ENCODE results near the gene RAB40B. TPM values are rescaled to one million over a fixed set of nuclear protein-coding genes. Genes with fewer than 3 reads are reported as not detected.
A peak's percentile ranks its signal among the peaks of the same experiment; 100 is the strongest.

RAB40B gene
- total RNA-seq, 1 experiment from 2014 or later: 11.2 TPM

DNA sequence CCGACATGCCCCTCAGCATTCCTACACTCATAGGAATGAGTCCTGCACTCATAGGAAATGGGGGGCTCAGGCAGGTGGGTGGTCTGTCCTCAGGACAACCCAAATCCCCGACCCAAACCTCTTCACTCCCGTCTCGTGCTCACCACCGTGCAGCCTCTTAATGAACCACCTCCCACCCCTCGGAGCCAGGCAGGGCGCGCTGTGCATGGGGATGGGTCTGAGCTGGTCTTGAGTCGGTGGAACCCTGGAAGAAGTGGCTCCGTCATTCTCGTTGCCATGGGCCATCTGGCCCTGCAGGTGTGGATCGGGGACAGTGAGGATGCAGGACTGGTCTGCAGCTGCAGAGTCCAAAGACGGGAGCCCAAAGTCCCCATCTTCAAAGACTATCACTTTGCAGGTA is 6.4 kb upstream of the RAB40B start:
- Histone ChIP-seq H3K27me3 (replicated peaks) (0 out of 2 replicates have a peak, but pooled peaks cover 3% of the 10 kb centered on the region), H3K36me3 (no peaks in the 10 kb centered on the region), H3K4me1 (replicated peaks) (no peaks in the 10 kb centered on the region; the same call in 1 of the 2 replicates), H3K4me3 (no peak overlapping the region), H3K27ac (no peak overlapping the region), H3K9me3 (replicated peaks) (no peaks in the 10 kb centered on the region)
- no peak for DNase-seq (ENCODE audit: low read depth in 1 of 2, low spot score in 2 of 2)

DNA sequence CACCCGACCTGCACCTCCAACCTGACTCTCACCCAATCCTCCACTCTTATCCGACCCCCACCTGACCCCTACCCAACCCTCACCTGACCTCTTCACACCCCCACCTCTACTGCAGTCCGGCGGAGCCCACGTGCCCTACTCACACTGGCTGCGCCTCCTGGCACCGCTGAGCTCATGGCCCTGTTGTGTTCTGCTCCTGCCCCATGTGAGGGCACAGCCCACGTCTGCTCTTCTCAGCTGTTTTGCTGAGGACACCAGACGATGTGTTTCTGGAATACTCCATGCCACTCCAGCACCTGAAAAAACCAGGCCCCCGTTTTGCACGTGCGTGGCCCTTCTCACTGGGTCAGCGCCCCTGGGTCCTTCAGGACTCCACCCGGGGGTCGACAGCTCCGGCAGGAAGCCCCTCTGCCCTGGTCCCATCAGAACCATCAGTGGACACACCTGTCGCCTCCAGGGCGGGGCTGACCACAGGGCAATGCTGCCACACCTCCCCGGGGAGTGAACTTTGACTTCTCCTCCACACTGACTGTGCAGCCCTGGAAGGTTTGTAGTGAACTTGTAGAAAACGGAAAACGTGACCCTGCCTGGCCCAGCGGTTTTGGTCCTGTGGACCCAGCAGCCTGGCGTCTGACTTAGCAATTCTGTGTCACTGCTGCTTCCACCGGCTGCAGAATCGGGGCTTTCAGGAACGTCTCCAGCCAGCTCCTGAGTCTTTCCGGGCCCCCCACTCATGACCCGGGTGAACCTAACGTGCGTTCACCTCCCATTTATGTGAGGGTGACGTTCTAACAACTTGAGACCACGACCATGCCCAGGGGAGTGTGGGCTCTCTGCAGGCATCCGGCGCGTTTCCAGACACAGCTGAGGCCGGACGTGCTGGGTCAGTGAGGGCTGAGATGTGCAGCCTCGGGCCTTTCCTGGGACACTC is 5.7 kb upstream of the RAB40B start:
- 0 out of 2 replicates have a peak, but pooled peaks cover 3% of the 10 kb centered on the region for H3K27me3 ChIP-seq (replicated peaks)
- peaks cover under 1% of the 10 kb centered on the region for H3K4me1 ChIP-seq (replicated peaks)
- no peaks in the 10 kb centered on the region for H3K36me3 ChIP-seq
- no peak for DNase-seq (ENCODE audit: low read depth in 1 of 2, low spot score in 2 of 2)
- no peaks in the 10 kb centered on the region for H3K9me3 ChIP-seq (replicated peaks)
- no peak overlapping the region for H3K27ac ChIP-seq
- no peak overlapping the region for H3K4me3 ChIP-seq

DNA sequence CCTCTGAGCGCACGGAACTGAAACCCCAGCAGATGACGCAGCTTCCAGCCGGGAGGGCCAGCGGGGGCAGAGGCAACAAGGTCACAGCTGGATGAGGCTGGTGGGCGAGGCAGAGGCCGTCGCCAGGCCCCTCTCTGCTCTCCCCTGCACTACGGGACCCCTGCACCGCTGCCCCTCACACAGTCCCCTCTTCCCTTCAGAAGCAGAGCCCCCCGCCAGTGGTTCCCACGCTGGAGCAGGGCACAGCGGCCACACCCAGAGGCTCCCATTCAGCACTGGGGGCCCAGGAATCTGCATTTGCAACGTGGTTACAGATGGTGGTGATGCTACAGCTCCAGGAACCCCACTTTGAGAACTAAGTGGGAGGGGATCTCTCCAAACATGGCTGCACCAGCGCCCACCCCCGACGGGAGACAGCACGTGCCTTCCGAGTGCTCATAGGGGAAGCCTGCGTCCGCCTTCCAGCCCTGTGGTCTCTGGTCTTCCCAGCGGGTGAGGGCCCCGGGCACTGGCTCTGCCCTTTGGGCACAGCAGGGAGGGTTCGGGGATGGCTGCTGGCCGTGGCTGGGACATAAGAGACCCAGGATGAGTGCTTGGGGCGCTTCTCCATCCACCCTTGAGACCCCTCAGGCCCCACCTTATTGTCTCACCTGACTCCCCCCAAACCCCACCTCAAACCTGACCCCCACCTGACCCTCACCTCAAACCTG is 4.7 kb upstream of the RAB40B start:
- Histone ChIP-seq H3K4me3 (no peak overlapping the region), H3K4me1 (replicated peaks) (peaks cover 4% of the 10 kb centered on the region), H3K9me3 (replicated peaks) (peaks cover 3% of the 10 kb centered on the region; the same call in 1 of the 2 replicates), H3K27ac (no peak overlapping the region), H3K36me3 (no peaks in the 10 kb centered on the region), H3K27me3 (replicated peaks) (0 out of 2 replicates have a peak, but pooled peaks cover 3% of the 10 kb centered on the region)
- no peak for DNase-seq (ENCODE audit: low read depth in 1 of 2, low spot score in 2 of 2)

DNA sequence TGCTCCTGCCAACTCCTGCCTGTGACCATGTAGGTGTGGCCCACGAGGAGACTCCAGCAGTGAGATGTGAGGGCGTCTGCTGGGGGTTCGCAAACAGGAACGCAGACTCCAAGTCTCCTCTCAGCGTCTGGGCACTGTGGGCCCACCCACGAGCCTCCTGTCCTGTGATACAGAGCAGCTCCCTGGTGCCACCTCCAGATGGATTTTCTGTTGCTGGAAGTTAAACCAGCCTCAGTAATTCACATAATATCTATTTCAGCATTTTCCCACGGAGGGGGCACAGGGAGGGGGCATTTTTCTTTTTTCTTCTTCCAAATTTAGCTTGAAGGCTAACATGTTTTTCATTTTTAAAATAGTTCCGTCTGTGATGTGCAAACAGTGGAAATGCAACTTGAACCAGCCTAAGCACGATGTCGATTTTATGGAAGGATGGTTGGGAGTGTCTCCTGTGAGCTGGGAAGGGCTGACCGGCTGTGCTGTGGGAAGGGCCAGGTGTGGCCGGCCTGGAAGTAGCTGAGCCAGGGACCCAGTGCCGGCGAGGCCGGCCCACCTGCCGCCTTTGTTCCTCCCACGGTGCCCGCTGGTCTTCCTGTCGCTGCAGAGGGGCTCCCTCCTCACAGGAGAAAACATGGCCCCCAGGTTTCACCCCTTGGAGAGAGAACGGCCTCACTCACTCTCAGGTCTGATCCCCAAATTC is 3.9 kb upstream of the RAB40B start:
- Histone ChIP-seq H3K36me3 (no peaks in the 10 kb centered on the region), H3K27ac (no peak overlapping the region), H3K27me3 (replicated peaks) (peaks cover 9% of the 10 kb centered on the region), H3K9me3 (replicated peaks) (peaks cover 6% of the 10 kb centered on the region; the same call in 1 of the 2 replicates), H3K4me3 (no peak overlapping the region), H3K4me1 (replicated peaks) (peaks cover 11% of the 10 kb centered on the region)
- DNase-seq (ENCODE audit: low read depth in 1 of 2, low spot score in 2 of 2): no peak

DNA sequence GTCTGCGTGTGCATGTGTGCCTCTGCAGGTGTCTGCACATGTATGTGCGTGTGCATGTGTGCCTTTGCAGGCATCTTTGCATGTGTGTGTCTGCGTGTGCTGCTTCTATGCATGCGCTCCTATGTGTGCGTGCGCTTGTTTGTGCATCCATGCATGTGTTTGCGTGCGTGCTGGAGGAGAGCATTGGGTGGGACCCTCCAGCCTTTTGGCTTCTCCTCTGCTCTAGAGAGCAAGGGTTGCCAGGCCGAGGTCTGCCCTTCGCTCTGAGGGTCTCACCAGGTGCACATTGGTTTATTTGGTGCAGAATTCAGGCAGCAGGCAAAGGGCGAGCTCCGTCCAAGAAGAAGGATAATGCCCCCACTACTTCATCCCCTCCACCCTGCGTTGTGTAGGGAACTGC is 1.1 kb upstream of the RAB40B start:
- Histone ChIP-seq H3K4me1 (replicated peaks) (peaks cover 14% of the 10 kb centered on the region), H3K36me3 (0 out of 2 replicates have a peak, but pooled peaks cover 2% of the 10 kb centered on the region), H3K27me3 (replicated peaks) (peaks cover 13% of the 10 kb centered on the region), H3K4me3 (no peak overlapping the region), H3K27ac (no peak overlapping the region), H3K9me3 (replicated peaks) (peaks cover 16% of the 10 kb centered on the region)
- no peak for DNase-seq (ENCODE audit: low read depth in 1 of 2, low spot score in 2 of 2)

DNA sequence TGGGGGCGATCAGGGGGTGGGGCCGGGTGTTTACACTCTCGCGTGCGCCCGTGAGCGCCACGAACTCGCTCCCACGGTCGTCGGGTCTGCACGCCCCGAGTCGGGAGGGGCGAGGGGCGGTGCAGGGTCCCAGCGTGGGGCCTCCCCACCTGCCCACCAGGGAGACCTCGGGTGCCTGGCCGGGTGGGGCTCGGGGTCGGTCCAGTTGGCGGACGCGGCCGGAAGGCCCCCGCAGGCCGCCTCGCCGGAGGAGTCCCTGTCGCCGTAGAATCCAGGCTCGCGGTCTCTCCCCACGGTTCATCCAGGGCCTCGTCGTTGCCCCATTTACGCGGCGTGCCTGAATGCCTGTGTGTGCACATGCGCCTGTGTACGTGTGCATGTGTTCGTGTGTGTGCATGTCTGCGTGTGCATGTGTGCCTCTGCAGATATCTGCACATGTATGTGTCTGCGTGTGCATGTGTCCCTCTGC is 510 bp upstream of the RAB40B start:
- peaks cover 9% of the 10 kb centered on the region for H3K27me3 ChIP-seq (replicated peaks)
- H3K27ac ChIP-seq: no peak overlapping the region
- 0 out of 2 replicates have a peak, but pooled peaks cover 2% of the 10 kb centered on the region for H3K36me3 ChIP-seq
- H3K4me1 ChIP-seq (replicated peaks): peaks cover 14% of the 10 kb centered on the region
- peaks cover 21% of the 10 kb centered on the region for H3K9me3 ChIP-seq (replicated peaks)
- no peak for DNase-seq (ENCODE audit: low read depth in 1 of 2, low spot score in 2 of 2)
- peak overlapping the region; percentile 94 for H3K4me3 ChIP-seq

DNA sequence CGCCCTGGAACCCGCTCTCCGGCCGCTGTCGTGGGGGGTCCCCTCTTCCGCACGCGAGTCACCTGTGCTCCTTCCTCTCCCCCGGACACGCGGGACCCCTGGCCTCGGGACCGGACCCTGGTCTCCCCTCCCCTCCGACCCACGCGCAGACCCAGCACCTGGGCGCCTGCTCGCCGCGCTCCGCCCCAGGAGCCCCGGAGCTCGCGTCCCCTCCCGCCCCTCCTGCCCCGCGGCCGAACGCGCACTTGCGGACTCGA is 762 bp downstream of the RAB40B start:
- Histone ChIP-seq H3K27me3 (replicated peaks) (peaks cover 9% of the 10 kb centered on the region), H3K4me3 (peak overlapping the region; percentile 94), H3K27ac (no peak overlapping the region), H3K36me3 (0 out of 2 replicates have a peak, but pooled peaks cover 2% of the 10 kb centered on the region), H3K9me3 (replicated peaks) (peaks cover 21% of the 10 kb centered on the region), H3K4me1 (replicated peaks) (peaks cover 14% of the 10 kb centered on the region)
- DNase-seq (ENCODE audit: low read depth in 1 of 2, low spot score in 2 of 2): no peak

DNA sequence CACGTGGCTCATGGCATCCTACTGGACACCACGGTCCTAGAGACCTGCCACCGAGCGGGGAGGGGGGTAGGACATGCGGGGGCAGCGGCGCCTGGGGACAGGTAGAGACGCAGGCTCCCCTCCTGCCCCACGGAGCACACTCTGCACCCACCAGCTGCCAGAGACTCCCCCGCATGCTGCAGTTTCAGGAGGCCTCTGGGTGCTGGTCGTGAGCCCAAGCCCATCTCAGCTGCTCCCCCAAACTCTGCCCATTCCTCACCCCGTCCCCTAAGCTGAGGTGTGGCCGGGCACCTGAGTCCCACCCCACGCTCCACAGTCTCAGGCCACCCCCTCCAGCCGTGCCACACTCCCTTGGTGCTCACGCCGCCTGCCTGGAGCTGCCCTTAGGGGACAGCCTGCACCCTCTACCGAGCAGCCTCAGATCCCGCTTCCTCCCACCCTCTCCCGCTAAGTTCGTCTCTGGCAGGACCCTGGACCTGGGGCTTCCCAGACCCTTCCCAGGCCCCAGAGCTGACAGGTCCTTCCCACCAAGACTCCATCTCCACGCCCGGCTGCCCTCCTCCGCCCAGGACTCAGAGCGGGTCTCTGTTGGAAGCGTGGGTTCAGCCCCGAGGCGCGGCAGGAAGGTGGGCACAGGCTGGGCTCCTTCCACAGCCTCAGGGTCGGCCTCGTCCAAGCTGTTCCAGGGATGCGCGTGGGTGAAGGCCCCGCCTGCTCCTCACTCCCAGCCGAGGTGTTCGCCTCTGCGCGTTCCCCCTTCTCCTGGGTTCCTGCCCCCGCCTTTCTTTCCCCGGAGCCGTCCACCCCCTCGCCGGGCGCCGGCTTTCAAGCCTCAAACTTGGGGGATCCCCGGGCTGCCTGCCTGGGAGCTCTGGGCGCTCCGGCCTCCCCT is 1.3 kb downstream of the RAB40B start:
- no peak for DNase-seq (ENCODE audit: low read depth in 1 of 2, low spot score in 2 of 2)
- Histone ChIP-seq H3K27ac (no peak overlapping the region), H3K9me3 (replicated peaks) (peaks cover 21% of the 10 kb centered on the region), H3K36me3 (0 out of 2 replicates have a peak, but pooled peaks cover 2% of the 10 kb centered on the region), H3K27me3 (replicated peaks) (peaks cover 9% of the 10 kb centered on the region), H3K4me1 (replicated peaks) (peaks cover 14% of the 10 kb centered on the region), H3K4me3 (peak overlapping the region; percentile 94)

DNA sequence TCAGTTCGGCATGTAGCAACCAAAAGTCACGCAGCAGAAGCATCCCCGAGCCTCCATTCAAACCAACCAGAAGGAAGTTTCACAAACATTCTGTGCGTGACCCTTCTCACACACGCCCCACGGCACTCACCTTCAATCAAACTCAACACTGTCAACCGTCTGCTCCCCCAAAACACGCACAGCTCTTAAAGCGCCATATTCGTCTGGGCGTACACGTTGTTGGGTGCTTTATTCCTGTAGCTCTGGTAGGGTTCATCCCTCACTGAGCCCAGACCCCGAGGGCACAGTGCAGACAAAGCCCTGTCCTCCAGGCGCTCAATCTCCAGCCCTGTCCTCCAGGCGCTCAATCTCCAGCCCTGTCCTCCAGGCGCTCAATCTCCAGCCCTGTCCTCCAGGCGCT is 2.2 kb downstream of the RAB40B start:
- Histone ChIP-seq H3K4me1 (replicated peaks) (peaks cover 14% of the 10 kb centered on the region), H3K36me3 (0 out of 2 replicates have a peak, but pooled peaks cover 2% of the 10 kb centered on the region), H3K27ac (no peak overlapping the region), H3K27me3 (replicated peaks) (peaks cover 9% of the 10 kb centered on the region), H3K4me3 (no peak overlapping the region), H3K9me3 (replicated peaks) (peaks cover 21% of the 10 kb centered on the region)
- DNase-seq (ENCODE audit: low read depth in 1 of 2, low spot score in 2 of 2): no peak

DNA sequence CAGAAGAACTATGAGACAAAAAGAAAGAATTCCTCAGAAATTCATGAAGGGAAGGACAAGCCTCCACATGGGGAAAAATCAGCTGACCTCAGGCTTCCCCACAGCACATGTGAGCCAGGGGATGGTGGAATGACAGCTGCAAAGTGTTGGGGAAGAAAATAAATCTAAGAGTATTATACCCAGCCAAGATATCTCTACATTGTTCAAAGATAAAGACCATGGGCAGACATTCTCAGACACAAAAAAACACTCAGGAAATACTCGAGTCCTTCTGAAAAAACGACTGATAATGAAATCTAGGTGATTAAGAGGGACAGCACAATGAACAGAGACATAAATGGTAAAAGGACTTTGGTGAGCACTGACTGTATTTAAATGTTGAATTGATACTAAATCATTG is 3.9 kb downstream of the RAB40B start:
- H3K36me3 ChIP-seq: 0 out of 2 replicates have a peak, but pooled peaks cover 2% of the 10 kb centered on the region
- no peak overlapping the region for H3K27ac ChIP-seq
- H3K9me3 ChIP-seq (replicated peaks): peaks cover 21% of the 10 kb centered on the region
- H3K4me3 ChIP-seq: no peak overlapping the region
- no peak for DNase-seq (ENCODE audit: low read depth in 1 of 2, low spot score in 2 of 2)
- peaks cover 14% of the 10 kb centered on the region for H3K4me1 ChIP-seq (replicated peaks)
- H3K27me3 ChIP-seq (replicated peaks): peaks cover 9% of the 10 kb centered on the region

DNA sequence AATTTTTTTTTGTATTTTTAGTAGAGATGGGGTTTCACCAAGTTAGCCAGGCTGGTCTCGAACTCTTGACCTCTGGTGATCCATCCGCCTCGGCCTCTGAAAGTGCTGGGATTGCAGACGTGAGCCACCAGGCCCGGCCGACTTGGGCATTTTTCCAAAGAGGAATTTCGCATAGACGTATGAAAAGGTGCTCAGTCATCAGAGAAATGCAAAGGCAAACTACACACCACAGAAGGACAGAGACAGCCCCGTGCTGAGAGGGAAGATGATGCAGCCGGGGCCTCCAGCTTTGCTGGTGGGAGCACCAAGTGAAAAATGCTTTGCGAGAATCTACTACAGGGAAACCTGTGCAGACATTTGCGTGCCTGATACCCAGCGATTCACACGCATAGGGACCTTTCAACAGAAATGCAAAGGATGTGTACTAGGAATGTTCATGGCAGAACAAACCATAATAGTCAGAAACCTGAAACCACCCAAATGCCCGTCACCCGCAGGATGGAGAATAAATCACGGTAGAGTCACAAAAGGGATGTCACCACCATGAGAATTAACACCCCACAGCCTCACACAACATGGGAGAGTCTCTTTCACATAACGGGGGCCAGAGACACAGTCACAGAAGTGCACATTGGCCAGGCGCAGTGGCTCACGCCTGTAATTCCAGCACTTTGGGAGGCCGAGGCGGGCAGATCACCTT is 5.2 kb downstream of the RAB40B start:
- H3K36me3 ChIP-seq: 0 out of 2 replicates have a peak, but pooled peaks cover 2% of the 10 kb centered on the region
- peaks cover 19% of the 10 kb centered on the region for H3K9me3 ChIP-seq (replicated peaks)
- peaks cover 10% of the 10 kb centered on the region for H3K4me1 ChIP-seq (replicated peaks)
- H3K27me3 ChIP-seq (replicated peaks): peaks cover 9% of the 10 kb centered on the region
- no peak overlapping the region for H3K4me3 ChIP-seq
- DNase-seq (ENCODE audit: low read depth in 1 of 2, low spot score in 2 of 2): no peak
- no peak overlapping the region for H3K27ac ChIP-seq

DNA sequence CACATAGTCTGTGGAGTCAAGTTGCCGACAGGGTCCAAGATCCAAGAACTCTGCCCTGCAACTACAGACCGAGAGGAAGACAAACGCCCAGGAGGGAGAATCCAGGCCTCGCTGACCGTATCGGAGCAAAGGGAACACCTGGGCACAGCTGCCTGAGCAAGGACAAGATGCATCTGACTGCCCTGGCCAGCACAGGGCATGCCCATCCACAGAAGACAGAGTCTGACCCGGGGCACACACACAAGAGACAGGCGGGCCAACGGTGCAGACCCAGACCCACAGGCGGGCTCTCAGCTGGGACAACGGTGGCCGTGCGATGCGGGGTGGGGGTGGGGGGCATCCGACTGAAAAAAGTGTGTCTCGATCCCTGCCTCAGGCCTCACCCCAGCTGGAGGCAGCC is 6.2 kb downstream of the RAB40B start:
- Histone ChIP-seq H3K4me1 (replicated peaks) (peaks cover 2% of the 10 kb centered on the region), H3K27me3 (replicated peaks) (peaks cover 2% of the 10 kb centered on the region), H3K36me3 (0 out of 2 replicates have a peak, but pooled peaks cover 2% of the 10 kb centered on the region), H3K9me3 (replicated peaks) (peaks cover 15% of the 10 kb centered on the region), H3K27ac (no peak overlapping the region), H3K4me3 (no peak overlapping the region)
- no peak for DNase-seq (ENCODE audit: low read depth in 1 of 2, low spot score in 2 of 2)

Data from SJSA1 (cell line).